Neural progenitor cell (in vitro differentiated cells): ENCODE results near the gene SCIN. TPM values are rescaled to one million over a fixed set of nuclear protein-coding genes. Genes with fewer than 3 reads are reported as not detected.

Experiments
- DNase-seq: peaks from one replicate; pipeline ENCODE4 v3.0.0-alpha.2; 2016; ENCODE audit warnings: low spot score
- H2AFZ ChIP-seq: fragments of 200-600 bp; sonication (generic); replicated peaks from 2 replicates; pipeline ENCODE4 v1.6.1; 2016; ENCODE audit warnings: antibody characterized with exemption
- H3F3A ChIP-seq: fragments of 200-600 bp; sonication (generic); 2 replicates; pipeline ENCODE4 v1.6.1; 2016; ENCODE audit warnings: antibody characterized with exemption, low read depth
- H3K27ac ChIP-seq: fragments of 200-600 bp; sonication (generic); 2 replicates; pipeline ENCODE4 v1.5.1; 2016; ENCODE audit warnings: mild to moderate bottlenecking
- H3K27me3 ChIP-seq: fragments of 200-600 bp; sonication (generic); 2 replicates; pipeline ENCODE4 v1.6.1; 2016; ENCODE audit warnings: mild to moderate bottlenecking, moderate library complexity
- H3K36me3 ChIP-seq: fragments of 200-600 bp; sonication (generic); 2 replicates; pipeline ENCODE4 v1.5.1; 2016
- H3K4me1 ChIP-seq: fragments of 200-600 bp; sonication (generic); 2 replicates; pipeline ENCODE4 v1.6.1; 2016; ENCODE audit warnings: mixed run types
- H3K4me2 ChIP-seq: fragments of 200-600 bp; sonication (generic); 2 replicates; pipeline ENCODE4 v1.6.1; 2016
- H3K4me3 ChIP-seq: fragments of 200-600 bp; sonication (generic); 2 replicates; pipeline ENCODE4 v1.5.1; 2016
- H3K79me2 ChIP-seq: fragments of 200-600 bp; sonication (generic); 2 replicates; pipeline ENCODE4 v1.6.1; 2016; ENCODE audit warnings: low read depth
- H3K9ac ChIP-seq: fragments of 200-600 bp; sonication (generic); 2 replicates; pipeline ENCODE4 v1.6.1; 2016
- H3K9me3 ChIP-seq: fragments of 200-600 bp; sonication (generic); 2 replicates; pipeline ENCODE4 v1.5.1; 2016; ENCODE audit warnings: low read depth
- H4K20me1 ChIP-seq: fragments of 200-600 bp; sonication (generic); 2 replicates; pipeline ENCODE4 v1.6.1; 2016; ENCODE audit warnings: low read depth
- H3K27ac Mint-ChIP-seq: 3 replicates; pipeline ENCODE4 v1.8.0; 2021; ENCODE audit warnings: mixed read lengths
- H3K27me3 Mint-ChIP-seq: 2 replicates; pipeline ENCODE4 v1.8.0; 2022; ENCODE audit warnings: low read depth, mild to moderate bottlenecking, inconsistent platforms, moderate library complexity, mixed read lengths; ENCODE audit not compliant: insufficient read depth
- H3K36me3 Mint-ChIP-seq: 3 replicates; pipeline ENCODE4 v1.8.0; 2021; ENCODE audit warnings: mixed read lengths
- H3K4me1 Mint-ChIP-seq: 3 replicates; pipeline ENCODE4 v1.8.0; 2021; ENCODE audit warnings: mixed read lengths
- H3K4me3 Mint-ChIP-seq: 3 replicates; pipeline ENCODE4 v1.8.0; 2021; ENCODE audit warnings: mild to moderate bottlenecking, moderate library complexity, mixed read lengths
- H3K9me3 Mint-ChIP-seq: 3 replicates; pipeline ENCODE4 v1.8.0; 2020; ENCODE audit warnings: mixed read lengths
- CTCF ChIP-seq: fragments of 200-600 bp; sonication (generic); IDR thresholded peaks from 2 replicates; pipeline ENCODE4 v1.5.1; 2017; ENCODE audit warnings: antibody characterized with exemption, mild to moderate bottlenecking
- EZH2 ChIP-seq: fragments of 200-600 bp; sonication (generic); IDR thresholded peaks from 2 replicates; pipeline ENCODE4 v1.6.1; 2017; ENCODE audit warnings: antibody characterized with exemption, mild to moderate bottlenecking, moderate library complexity
- EZH2phosphoT487 ChIP-seq: fragments of 200-600 bp; sonication (generic); IDR thresholded peaks from 2 replicates; pipeline ENCODE4 v1.6.1; 2017; ENCODE audit warnings: antibody characterized with exemption
- total RNA-seq: library from RNA; depleted of rRNA; stranded (reverse); fragments of >200 nt; gene quantifications from 2 replicates; pipeline ENCODE4 v1.2.3, GENCODE V29; 2015; ENCODE audit warnings: low replicate concordance

Gene SCIN
- total RNA-seq, 1 donor from 2014 or later: not detected

- Histone ChIP-seq H3K36me3 (no peaks in the 10 kb centered on the region), H3F3A (no peaks in the 10 kb centered on the region), H4K20me1 (no peaks in the 10 kb centered on the region), H3K4me2 (no peak overlapping the region), H3K4me1 (no peaks in the 10 kb centered on the region), H3K27ac (no peak overlapping the region), H2AFZ (no peak overlapping the region), H3K9me3 (no peaks in the 10 kb centered on the region), H3K9ac (no peak overlapping the region), H3K79me2 (no peaks in the 10 kb centered on the region), H3K4me3 (no peak overlapping the region), H3K27me3 (no peaks in the 10 kb centered on the region)
- no peak for DNase-seq
- Mint-ChIP-seq H3K27ac (no peak overlapping the region), H3K36me3 (no peaks in the 10 kb centered on the region), H3K9me3 (peaks cover 3% of the 10 kb centered on the region), H3K27me3 (no peaks in the 10 kb centered on the region), H3K4me1 (peaks cover 2% of the 10 kb centered on the region), H3K4me3 (no peak overlapping the region)
- TF ChIP-seq EZH2phosphoT487: no peak
- TF ChIP-seq EZH2: no peak
- no peak for TF ChIP-seq CTCF
Observed at GRCh38 chr7:12609561-12609960, 39.0 kb downstream of the SCIN start.

GRCh38 chr7:12610899-12611298 lies 40.4 kb downstream of the SCIN start:
- Histone ChIP-seq H3K4me2 (no peak overlapping the region), H3K36me3 (no peaks in the 10 kb centered on the region), H4K20me1 (no peaks in the 10 kb centered on the region), H3K4me3 (no peak overlapping the region), H3K4me1 (no peaks in the 10 kb centered on the region), H3K79me2 (no peaks in the 10 kb centered on the region), H2AFZ (no peak overlapping the region), H3K9ac (no peak overlapping the region), H3K9me3 (no peaks in the 10 kb centered on the region), H3K27me3 (no peaks in the 10 kb centered on the region), H3F3A (no peaks in the 10 kb centered on the region), H3K27ac (no peak overlapping the region)
- no peak for DNase-seq
- H3K9me3 Mint-ChIP-seq: no peaks in the 10 kb centered on the region
- no peak overlapping the region for H3K27ac Mint-ChIP-seq
- no peaks in the 10 kb centered on the region for H3K27me3 Mint-ChIP-seq
- no peaks in the 10 kb centered on the region for H3K36me3 Mint-ChIP-seq
- peaks cover 2% of the 10 kb centered on the region for H3K4me1 Mint-ChIP-seq
- H3K4me3 Mint-ChIP-seq: no peak overlapping the region
- TF ChIP-seq EZH2: no peak
- TF ChIP-seq EZH2phosphoT487: no peak
- TF ChIP-seq CTCF: no peak

GRCh38 chr7:12612622-12613021 lies 42.1 kb downstream of the SCIN start:
- no peak overlapping the region for H2AFZ ChIP-seq
- no peaks in the 10 kb centered on the region for H3K27me3 ChIP-seq
- no peaks in the 10 kb centered on the region for H3F3A ChIP-seq
- no peak overlapping the region for H3K4me2 ChIP-seq
- Mint-ChIP-seq H3K27ac (no peak overlapping the region), H3K4me3 (no peak overlapping the region), H3K4me1 (no peaks in the 10 kb centered on the region), H3K27me3 (no peaks in the 10 kb centered on the region), H3K9me3 (no peaks in the 10 kb centered on the region), H3K36me3 (no peaks in the 10 kb centered on the region)
- TF ChIP-seq EZH2: no peak
- no peak for TF ChIP-seq CTCF
- no peak for TF ChIP-seq EZH2phosphoT487
- H3K4me1 ChIP-seq: no peaks in the 10 kb centered on the region
- H3K79me2 ChIP-seq: no peaks in the 10 kb centered on the region
- H3K9me3 ChIP-seq: no peaks in the 10 kb centered on the region
- DNase-seq: no peak
- no peaks in the 10 kb centered on the region for H4K20me1 ChIP-seq
- H3K36me3 ChIP-seq: no peaks in the 10 kb centered on the region
- H3K4me3 ChIP-seq: no peak overlapping the region
- H3K9ac ChIP-seq: no peak overlapping the region
- H3K27ac ChIP-seq: no peak overlapping the region
